ENCODE data around the gene ATL3. TPM values are rescaled to one million over a fixed set of nuclear protein-coding genes. Genes with fewer than 3 reads are reported as not detected.
A peak's percentile ranks its signal among the peaks of the same experiment; 100 is the strongest.

The ATL3 gene
- total and polyA plus RNA-seq, 7 donors = 8.4 to 115 (median 97.8) TPM

DNA sequence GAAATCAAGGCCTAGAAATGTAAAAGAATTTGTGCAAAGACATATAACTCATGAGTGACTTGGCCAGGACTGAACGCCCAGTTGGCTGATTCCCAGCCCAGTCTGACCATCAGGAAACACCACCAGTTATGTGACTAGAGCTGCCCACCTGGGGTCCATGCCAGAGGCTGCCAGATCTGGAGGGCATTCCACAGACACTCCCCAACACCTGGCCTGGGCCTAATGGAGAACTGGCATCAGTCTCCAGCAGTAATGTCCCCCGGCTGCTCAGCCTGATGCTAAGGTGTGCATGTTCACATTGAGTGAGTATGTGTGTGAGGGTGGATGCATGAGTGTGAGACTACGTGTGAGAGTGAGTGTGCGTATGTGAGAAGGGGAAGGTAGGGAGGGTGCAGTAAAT lies 72.6 kb downstream of the ATL3 start:
- H3K27me3 ChIP-seq = no peaks in the 10 kb centered on the region
- DNase-seq = no peak
- peaks cover 0 to 26% (median 4%) of the 10 kb centered on the region in 4 donors for H3K36me3 ChIP-seq
- no peak overlapping the region for H3K4me3 ChIP-seq
- no peak overlapping the region for H3K27ac ChIP-seq
- WGBS, 2 donors = 78 to 93% methylated on average over 4 of the region's 4 CpGs
- peaks cover 0 to 20% (median 18%) of the 10 kb centered on the region in 4 donors for H3K4me1 ChIP-seq
- H3K9me3 ChIP-seq = no peaks in the 10 kb centered on the region
- TF ChIP-seq EP300 (IDR thresholded peaks at IDR 0.05) (no peak), POLR2A (IDR thresholded peaks at IDR 0.05) (no peak), POLR2AphosphoS5 (IDR thresholded peaks at IDR 0.05) (no peak)
- TF ChIP-seq, protein P1, sequence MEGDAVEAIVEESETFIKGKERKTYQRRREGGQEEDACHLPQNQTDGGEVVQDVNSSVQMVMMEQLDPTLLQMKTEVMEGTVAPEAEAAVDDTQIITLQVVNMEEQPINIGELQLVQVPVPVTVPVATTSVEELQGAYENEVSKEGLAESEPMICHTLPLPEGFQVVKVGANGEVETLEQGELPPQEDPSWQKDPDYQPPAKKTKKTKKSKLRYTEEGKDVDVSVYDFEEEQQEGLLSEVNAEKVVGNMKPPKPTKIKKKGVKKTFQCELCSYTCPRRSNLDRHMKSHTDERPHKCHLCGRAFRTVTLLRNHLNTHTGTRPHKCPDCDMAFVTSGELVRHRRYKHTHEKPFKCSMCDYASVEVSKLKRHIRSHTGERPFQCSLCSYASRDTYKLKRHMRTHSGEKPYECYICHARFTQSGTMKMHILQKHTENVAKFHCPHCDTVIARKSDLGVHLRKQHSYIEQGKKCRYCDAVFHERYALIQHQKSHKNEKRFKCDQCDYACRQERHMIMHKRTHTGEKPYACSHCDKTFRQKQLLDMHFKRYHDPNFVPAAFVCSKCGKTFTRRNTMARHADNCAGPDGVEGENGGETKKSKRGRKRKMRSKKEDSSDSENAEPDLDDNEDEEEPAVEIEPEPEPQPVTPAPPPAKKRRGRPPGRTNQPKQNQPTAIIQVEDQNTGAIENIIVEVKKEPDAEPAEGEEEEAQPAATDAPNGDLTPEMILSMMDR (IDR thresholded peaks at IDR 0.05) = no peak
- intact Hi-C loops (cut with DNase I) = no loop called here

DNA sequence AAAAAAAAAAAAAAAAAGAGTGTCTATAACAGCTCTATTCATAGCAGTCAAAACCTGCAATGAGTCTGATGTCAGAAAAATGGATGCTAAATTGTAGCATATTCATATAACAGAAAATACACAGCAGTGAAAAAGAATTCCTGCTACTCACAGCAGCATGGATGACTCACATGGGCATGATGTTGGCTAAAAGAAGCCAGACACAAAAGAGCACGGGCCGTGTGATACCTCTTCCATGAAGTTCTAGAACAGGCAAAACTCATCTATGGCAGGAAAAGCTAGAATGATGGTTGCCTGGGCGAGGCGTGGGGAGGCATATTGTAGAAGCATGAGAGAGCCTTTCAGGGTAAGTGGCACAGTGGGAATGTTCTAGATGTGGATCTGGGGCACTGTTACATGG lies 75.9 kb downstream of the ATL3 start:
- Histone ChIP-seq H3K4me1 (no peaks in the 10 kb centered on the region), H3K9me3 (no peaks in the 10 kb centered on the region), H3K27ac (peak overlapping the region in 2 of 4 donors; percentile 3 to 43), H3K4me3 (no peak overlapping the region), H3K36me3 (peaks cover 0 to 52% (median 7%) of the 10 kb centered on the region in 4 donors), H3K27me3 (no peaks in the 10 kb centered on the region)
- 90% methylated on average over 4 of the region's 4 CpGs for WGBS, 2 donors
- TF ChIP-seq POLR2A (IDR thresholded peaks at IDR 0.05) = no peak
- no peak for TF ChIP-seq EP300 (IDR thresholded peaks at IDR 0.05)
- TF ChIP-seq, protein P1 (IDR thresholded peaks at IDR 0.05) = no peak
- TF ChIP-seq POLR2AphosphoS5 (IDR thresholded peaks at IDR 0.05) = no peak
- intact Hi-C loops (cut with DNase I) = no loop called here
- DNase-seq = no peak

DNA sequence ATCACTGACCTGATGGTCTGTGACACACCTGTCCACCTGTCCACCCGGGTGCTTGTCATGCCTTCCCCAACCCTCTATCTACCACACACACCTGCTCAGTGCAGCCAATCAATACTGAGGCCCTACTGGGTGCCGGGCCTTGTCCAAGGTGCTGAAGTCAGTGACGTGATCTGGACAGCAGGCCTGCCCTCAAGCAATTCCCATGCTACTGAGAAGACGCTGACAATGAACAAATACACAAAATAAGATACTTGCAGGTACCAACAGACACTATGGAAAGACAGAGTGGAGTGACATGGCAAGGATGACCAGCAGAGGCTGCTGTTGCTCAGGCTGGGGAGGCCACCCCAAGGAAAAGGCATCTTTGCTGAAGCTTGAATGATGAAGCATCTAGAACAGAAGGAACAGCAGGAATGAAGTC lies 78.2 kb downstream of the ATL3 start:
- intact Hi-C loops (cut with DNase I) = no loop called here
- Histone ChIP-seq H3K27me3 (no peaks in the 10 kb centered on the region), H3K9me3 (no peaks in the 10 kb centered on the region), H3K4me3 (no peak overlapping the region), H3K36me3 (peaks cover 0 to 75% (median 7%) of the 10 kb centered on the region in 4 donors), H3K27ac (no peak overlapping the region), H3K4me1 (no peaks in the 10 kb centered on the region)
- WGBS, 2 donors = 72 to 76% methylated on average over 4 of the region's 4 CpGs
- DNase-seq = no peak
- no peak for TF ChIP-seq EP300 (IDR thresholded peaks at IDR 0.05)
- TF ChIP-seq, protein P1 (IDR thresholded peaks at IDR 0.05) = peak in 1 of 4 experiments; percentile 22

DNA sequence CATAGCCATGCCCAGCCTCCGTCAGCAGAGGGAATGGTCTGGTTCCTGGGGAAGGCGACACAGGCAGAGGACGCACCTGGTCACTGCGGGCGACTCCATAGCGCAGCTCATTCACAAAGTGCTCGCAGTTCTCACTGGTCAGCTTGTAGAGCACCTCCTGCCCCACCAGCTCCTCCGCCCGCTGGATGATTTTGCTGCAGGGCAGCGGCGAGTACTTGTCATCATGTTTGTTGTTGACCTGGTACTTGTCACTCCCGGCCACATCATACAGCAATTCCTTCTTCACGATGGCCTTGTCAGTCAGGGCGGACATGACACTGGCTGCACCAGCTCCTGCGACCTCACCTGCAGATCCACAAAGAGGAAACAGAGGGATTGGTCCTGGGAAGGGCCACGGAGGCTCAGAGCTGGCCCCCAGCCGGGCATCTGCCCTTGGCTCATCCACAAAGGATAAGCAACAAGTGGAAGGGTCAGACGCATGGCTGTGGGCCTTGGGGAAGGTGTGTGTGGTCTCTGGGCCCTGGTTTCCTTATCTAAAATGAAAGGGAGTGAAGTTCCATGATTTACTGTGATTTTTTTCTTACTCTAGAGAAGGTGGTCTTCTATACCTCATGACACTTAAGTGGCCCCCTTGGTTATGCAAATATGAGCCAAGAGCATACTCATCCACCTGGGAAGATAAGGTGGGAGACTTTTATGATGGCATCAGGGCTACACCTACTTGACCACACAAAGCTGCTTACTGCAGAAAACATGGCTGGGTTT lies 81.0 kb downstream of the ATL3 start:
- Histone ChIP-seq H3K36me3 (peaks cover 0 to 82% (median 7%) of the 10 kb centered on the region in 4 donors), H3K27ac (no peak overlapping the region), H3K27me3 (no peaks in the 10 kb centered on the region), H3K4me3 (no peak overlapping the region), H3K4me1 (no peaks in the 10 kb centered on the region), H3K9me3 (no peaks in the 10 kb centered on the region)
- intact Hi-C loops (cut with DNase I) = no loop called here
- DNase-seq = peak; percentile 35
- no peak for TF ChIP-seq EP300 (IDR thresholded peaks at IDR 0.05)
- TF ChIP-seq POLR2A (IDR thresholded peaks at IDR 0.05) = no peak
- no peak for TF ChIP-seq POLR2AphosphoS5 (IDR thresholded peaks at IDR 0.05)
- TF ChIP-seq, protein P1 (IDR thresholded peaks at IDR 0.05) = no peak
- 92 to 93% methylated on average over 18 of the region's 18 CpGs for WGBS, 2 donors
